ENCODE results near the gene MBD3. TPM values are rescaled to one million over a fixed set of nuclear protein-coding genes. Genes with fewer than 3 reads are reported as not detected.
"Not testable (repeated sequence)": the region's sequence is repeated elsewhere in the genome, so short reads cannot be mapped to it uniquely, and the experiment has no call there.

Gene MBD3
- total and polyA plus RNA-seq, 2 experiments from 2014 or later = 24.5 to 153 TPM

DNA sequence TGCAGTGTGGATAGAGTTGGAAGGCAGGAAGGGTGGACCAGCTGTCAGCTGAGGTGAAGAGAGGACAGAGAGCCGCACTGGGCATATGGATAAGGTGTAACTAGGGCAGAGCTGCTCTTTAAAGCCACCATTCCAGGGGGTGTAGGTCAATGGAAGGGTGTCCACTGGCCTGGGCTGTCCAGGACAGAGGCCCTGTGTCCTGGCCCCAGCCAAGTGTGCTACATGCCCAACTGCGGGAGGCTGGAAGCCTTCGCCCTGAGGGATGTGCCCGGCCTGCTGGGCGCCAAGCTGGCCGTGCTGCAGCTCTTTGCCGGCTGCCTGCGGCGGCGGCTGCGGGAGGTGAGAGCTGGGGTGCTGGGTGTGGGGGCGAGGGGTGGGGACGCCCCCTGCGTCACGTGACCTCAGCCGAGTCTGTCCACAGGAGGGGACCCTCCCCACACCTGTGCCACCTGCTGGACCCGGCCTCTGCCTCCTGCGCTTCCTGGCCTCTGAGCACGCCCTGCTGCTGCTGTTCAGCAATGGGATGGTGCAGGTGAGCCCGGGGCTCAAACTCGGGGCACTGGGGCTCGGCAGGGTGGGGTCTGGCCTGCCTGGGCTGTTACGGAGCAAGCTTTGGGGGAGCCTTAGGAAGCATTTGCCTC, 59.0 kb downstream of the MBD3 start:
- H3K9me2 ChIP-seq (ENCODE audit: insufficient read depth) = no peaks in the 10 kb centered on the region
- H3K79me2 ChIP-seq (ENCODE audit: insufficient read depth) = no peaks in the 10 kb centered on the region
- whole genome bisulfite sequencing, 2 experiments (ENCODE audit: low coverage in 1 of 2, low lambda C conversion rate in 2 of 2, missing lambda C conversion rate in 2 of 2) = 48 to 59% methylated on average over 15 to 23 of the region's 23 CpGs
- H3K4me2 ChIP-seq (ENCODE audit: unreplicated experiment) = no peak overlapping the region
- in situ Hi-C loops (cut with MboI) = no loop called here
- no peak overlapping the region for H3K9ac ChIP-seq
- H3K27ac ChIP-seq = no peak overlapping the region
- DNase-seq = no peak
- no peaks in the 10 kb centered on the region for H3K36me3 ChIP-seq (ENCODE audit: low read depth)
- H3K9me3 ChIP-seq (ENCODE audit: low read depth) = no peaks in the 10 kb centered on the region
- H3K4me1 ChIP-seq (ENCODE audit: insufficient read depth) = no peaks in the 10 kb centered on the region
- H3F3A ChIP-seq (ENCODE audit: insufficient read depth) = no peaks in the 10 kb centered on the region
- no peak for TF ChIP-seq EZH2 (IDR thresholded peaks at IDR 0.05; ENCODE audit: insufficient read depth, poor library complexity, severe bottlenecking)
- no peak for TF ChIP-seq EZH2phosphoT487 (IDR thresholded peaks at IDR 0.05; ENCODE audit: insufficient read depth, low read depth)
- H3K27me3 ChIP-seq (replicated peaks; ENCODE audit: insufficient read depth) = no peaks in the 10 kb centered on the region
- no peaks in the 10 kb centered on the region for H4K20me1 ChIP-seq (ENCODE audit: insufficient read depth)
- H3K4me3 ChIP-seq = no peak overlapping the region
- H2AFZ ChIP-seq = no peak overlapping the region

DNA sequence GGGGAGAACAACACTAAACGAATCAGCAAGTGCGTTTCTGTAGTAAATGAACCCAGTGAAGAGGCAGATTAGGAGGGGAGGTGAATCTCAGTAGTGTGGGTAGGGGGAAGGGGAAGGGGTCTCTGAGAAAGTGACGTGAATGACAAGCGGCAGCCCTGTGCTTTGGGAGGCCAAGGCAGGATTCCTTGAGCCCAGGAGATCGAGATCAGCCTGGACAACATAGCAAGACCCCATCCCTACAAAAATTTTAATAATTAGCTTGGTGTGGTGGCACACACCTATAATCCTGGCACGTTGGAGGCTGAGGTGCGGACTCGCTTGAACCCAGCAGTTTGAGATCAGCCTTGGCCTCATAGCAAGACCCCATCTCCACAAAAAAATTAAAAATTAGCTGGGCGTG, 60.7 kb downstream of the MBD3 start:
- Histone ChIP-seq H3F3A (ENCODE audit: insufficient read depth) (no peaks in the 10 kb centered on the region), H3K79me2 (ENCODE audit: insufficient read depth) (no peaks in the 10 kb centered on the region), H3K9me3 (ENCODE audit: low read depth) (no peaks in the 10 kb centered on the region), H4K20me1 (ENCODE audit: insufficient read depth) (no peaks in the 10 kb centered on the region), H3K9ac (no peak overlapping the region), H3K4me3 (no peak overlapping the region), H3K27ac (no peak overlapping the region), H3K27me3 (replicated peaks; ENCODE audit: insufficient read depth) (no peaks in the 10 kb centered on the region), H3K4me1 (ENCODE audit: insufficient read depth) (no peaks in the 10 kb centered on the region), H3K36me3 (ENCODE audit: low read depth) (no peaks in the 10 kb centered on the region), H2AFZ (no peak overlapping the region), H3K4me2 (ENCODE audit: unreplicated experiment) (no peak overlapping the region), H3K9me2 (ENCODE audit: insufficient read depth) (no peaks in the 10 kb centered on the region)
- DNase-seq = no peak
- WGBS, 2 experiments (ENCODE audit: low coverage in 1 of 2, low lambda C conversion rate in 2 of 2, missing lambda C conversion rate in 2 of 2) = 75 to 78% methylated on average over 9 of the region's 9 CpGs
- in situ Hi-C loops (cut with MboI) = no loop called here
- no peak for TF ChIP-seq EZH2phosphoT487 (IDR thresholded peaks at IDR 0.05; ENCODE audit: insufficient read depth, low read depth)
- TF ChIP-seq EZH2 (IDR thresholded peaks at IDR 0.05; ENCODE audit: insufficient read depth, poor library complexity, severe bottlenecking) = no peak

GRCh38 chr19:1531587-1531986, 61.1 kb downstream of the MBD3 start:
- Histone ChIP-seq H3K36me3 (ENCODE audit: low read depth) (no peaks in the 10 kb centered on the region), H2AFZ (no peak overlapping the region), H3K27ac (no peak overlapping the region), H3F3A (ENCODE audit: insufficient read depth) (no peaks in the 10 kb centered on the region), H3K4me1 (ENCODE audit: insufficient read depth) (no peaks in the 10 kb centered on the region), H3K27me3 (replicated peaks; ENCODE audit: insufficient read depth) (no peaks in the 10 kb centered on the region), H3K4me2 (ENCODE audit: unreplicated experiment) (no peak overlapping the region), H3K9me3 (ENCODE audit: low read depth) (no peaks in the 10 kb centered on the region), H3K9ac (no peak overlapping the region), H3K79me2 (ENCODE audit: insufficient read depth) (no peaks in the 10 kb centered on the region), H4K20me1 (ENCODE audit: insufficient read depth) (no peaks in the 10 kb centered on the region), H3K9me2 (ENCODE audit: insufficient read depth) (no peaks in the 10 kb centered on the region), H3K4me3 (no peak overlapping the region)
- WGBS, 2 experiments (ENCODE audit: low coverage in 1 of 2, low lambda C conversion rate in 2 of 2, missing lambda C conversion rate in 2 of 2) = 79 to 80% methylated on average over 11 of the region's 11 CpGs
- no peak for DNase-seq
- no peak for TF ChIP-seq EZH2 (IDR thresholded peaks at IDR 0.05; ENCODE audit: insufficient read depth, poor library complexity, severe bottlenecking)
- no peak for TF ChIP-seq EZH2phosphoT487 (IDR thresholded peaks at IDR 0.05; ENCODE audit: insufficient read depth, low read depth)
- in situ Hi-C loops (cut with MboI) = no loop called here

DNA sequence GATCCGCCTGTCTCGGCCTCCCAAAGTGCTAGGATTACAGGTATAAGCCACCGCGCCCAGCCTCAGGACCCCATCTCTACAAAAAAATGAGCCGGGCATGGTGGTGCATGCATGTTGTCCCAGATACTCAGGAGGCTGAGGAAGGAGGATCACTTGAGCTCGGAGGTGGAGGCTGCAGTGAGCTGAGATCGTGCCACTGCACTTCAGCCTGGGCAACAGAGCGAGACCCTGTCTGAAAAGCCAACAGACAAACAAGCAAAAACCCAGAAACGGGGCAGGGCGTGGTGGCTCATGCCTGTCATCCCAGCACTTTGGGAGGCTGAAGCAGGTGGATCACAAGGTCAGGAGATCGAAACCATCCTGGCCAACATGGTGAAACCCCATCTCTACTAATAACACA, 61.8 kb downstream of the MBD3 start:
- not testable (repeated sequence) for H3K79me2 ChIP-seq (ENCODE audit: insufficient read depth)

GRCh38 chr19:1529430-1529816, 63.2 kb downstream of the MBD3 start:
- in situ Hi-C loops (cut with MboI) = no loop called here
- Histone ChIP-seq H3K79me2 (ENCODE audit: insufficient read depth) (no peaks in the 10 kb centered on the region), H2AFZ (no peak overlapping the region), H3K4me2 (ENCODE audit: unreplicated experiment) (no peak overlapping the region), H3K9me3 (ENCODE audit: low read depth) (no peaks in the 10 kb centered on the region), H3K4me3 (no peak overlapping the region), H4K20me1 (ENCODE audit: insufficient read depth) (no peaks in the 10 kb centered on the region), H3K27me3 (replicated peaks; ENCODE audit: insufficient read depth) (peaks cover 8% of the 10 kb centered on the region; the same call in 1 of the 2 replicates), H3K9me2 (ENCODE audit: insufficient read depth) (no peaks in the 10 kb centered on the region), H3K4me1 (ENCODE audit: insufficient read depth) (no peaks in the 10 kb centered on the region), H3K27ac (no peak overlapping the region), H3K36me3 (ENCODE audit: low read depth) (no peaks in the 10 kb centered on the region), H3K9ac (no peak overlapping the region), H3F3A (ENCODE audit: insufficient read depth) (no peaks in the 10 kb centered on the region)
- DNase-seq = no peak
- TF ChIP-seq EZH2phosphoT487 (IDR thresholded peaks at IDR 0.05; ENCODE audit: insufficient read depth, low read depth) (no peak), EZH2 (IDR thresholded peaks at IDR 0.05; ENCODE audit: insufficient read depth, poor library complexity, severe bottlenecking) (no peak)
- WGBS, 2 experiments (ENCODE audit: low coverage in 1 of 2, low lambda C conversion rate in 2 of 2, missing lambda C conversion rate in 2 of 2) = 76 to 79% methylated on average over 12 to 16 of the region's 16 CpGs

More for the DNA sequence above, 61.8 kb downstream of the MBD3 start:
- H3K27me3 ChIP-seq (replicated peaks; ENCODE audit: insufficient read depth); H3K36me3 ChIP-seq (ENCODE audit: low read depth); H3F3A ChIP-seq (ENCODE audit: insufficient read depth); H3K9me3 ChIP-seq (ENCODE audit: low read depth); H3K9ac ChIP-seq; H2AFZ ChIP-seq; H3K9me2 ChIP-seq (ENCODE audit: insufficient read depth); H4K20me1 ChIP-seq (ENCODE audit: insufficient read depth); H3K4me1 ChIP-seq (ENCODE audit: insufficient read depth); H3K4me3 ChIP-seq; DNase-seq; in situ Hi-C loops (cut with MboI); H3K27ac ChIP-seq; H3K4me2 ChIP-seq (ENCODE audit: unreplicated experiment): not testable (repeated sequence)
- 86 to 89% methylated on average over 11 of the region's 11 CpGs for WGBS, 2 experiments (ENCODE audit: low coverage in 1 of 2, low lambda C conversion rate in 2 of 2, missing lambda C conversion rate in 2 of 2)

All from GM23248 (cell line).